ENCODE measurements around the gene ANKS1B.
A peak's percentile ranks its signal among the peaks of the same experiment; 100 is the strongest.

Gene ANKS1B

GRCh38 chr12:98908866-98909265 lies 1075.9 kb downstream of the ANKS1B start:
- no peak overlapping the region for H3K4me3 ChIP-seq (ENCODE audit: low read depth, low read length)
- DNase-seq (ENCODE audit: low read depth), result no peak
- no peak for TF ChIP-seq CTCF (conservative IDR thresholded peaks at IDR 0.05; ENCODE audit: low read depth, low read length)

- no peak overlapping the region for H3K4me3 ChIP-seq (ENCODE audit: low read depth, low read length)
- no peak for TF ChIP-seq CTCF (conservative IDR thresholded peaks at IDR 0.05; ENCODE audit: low read depth, low read length)
These were observed 1080.9 kb downstream of the ANKS1B start for GRCh38 chr12:98903875-98904274.

GRCh38 chr12:98901189-98901588 lies 1083.5 kb downstream of the ANKS1B start:
- DNase-seq (ENCODE audit: low read depth), result peak; percentile 10
- TF ChIP-seq CTCF (conservative IDR thresholded peaks at IDR 0.05; ENCODE audit: low read depth, low read length), result no peak
- no peak overlapping the region for H3K4me3 ChIP-seq (ENCODE audit: low read depth, low read length)

More at GRCh38 chr12:98903875-98904274, 1080.9 kb downstream of the ANKS1B start:
- no peak for DNase-seq (ENCODE audit: low read depth)

GRCh38 chr12:98896938-98897337 lies 1087.8 kb downstream of the ANKS1B start:
- peak; percentile 30 for DNase-seq (ENCODE audit: low read depth)
- TF ChIP-seq CTCF (conservative IDR thresholded peaks at IDR 0.05; ENCODE audit: low read depth, low read length), result no peak
- no peak overlapping the region for H3K4me3 ChIP-seq (ENCODE audit: low read depth, low read length)

- TF ChIP-seq CTCF (conservative IDR thresholded peaks at IDR 0.05; ENCODE audit: low read depth, low read length), result no peak
- no peak for DNase-seq (ENCODE audit: low read depth)
- H3K4me3 ChIP-seq (ENCODE audit: low read depth, low read length), result no peak overlapping the region
These were observed 1089.6 kb downstream of the ANKS1B start for GRCh38 chr12:98895086-98895651.

GRCh38 chr12:98894412-98895085 lies 1090.2 kb downstream of the ANKS1B start:
- DNase-seq (ENCODE audit: low read depth), result no peak
- TF ChIP-seq CTCF (conservative IDR thresholded peaks at IDR 0.05; ENCODE audit: low read depth, low read length), result no peak
- no peak overlapping the region for H3K4me3 ChIP-seq (ENCODE audit: low read depth, low read length)

Data from choroid plexus epithelial cell (primary cell).